Measurements from ENCODE around the gene CD68. TPM values are rescaled to one million over a fixed set of nuclear protein-coding genes. Genes with fewer than 3 reads are reported as not detected.

Gene CD68
- total and polyA plus RNA-seq, 9 donors = 15.7 to 56.6 (median 36.9) TPM

DNA sequence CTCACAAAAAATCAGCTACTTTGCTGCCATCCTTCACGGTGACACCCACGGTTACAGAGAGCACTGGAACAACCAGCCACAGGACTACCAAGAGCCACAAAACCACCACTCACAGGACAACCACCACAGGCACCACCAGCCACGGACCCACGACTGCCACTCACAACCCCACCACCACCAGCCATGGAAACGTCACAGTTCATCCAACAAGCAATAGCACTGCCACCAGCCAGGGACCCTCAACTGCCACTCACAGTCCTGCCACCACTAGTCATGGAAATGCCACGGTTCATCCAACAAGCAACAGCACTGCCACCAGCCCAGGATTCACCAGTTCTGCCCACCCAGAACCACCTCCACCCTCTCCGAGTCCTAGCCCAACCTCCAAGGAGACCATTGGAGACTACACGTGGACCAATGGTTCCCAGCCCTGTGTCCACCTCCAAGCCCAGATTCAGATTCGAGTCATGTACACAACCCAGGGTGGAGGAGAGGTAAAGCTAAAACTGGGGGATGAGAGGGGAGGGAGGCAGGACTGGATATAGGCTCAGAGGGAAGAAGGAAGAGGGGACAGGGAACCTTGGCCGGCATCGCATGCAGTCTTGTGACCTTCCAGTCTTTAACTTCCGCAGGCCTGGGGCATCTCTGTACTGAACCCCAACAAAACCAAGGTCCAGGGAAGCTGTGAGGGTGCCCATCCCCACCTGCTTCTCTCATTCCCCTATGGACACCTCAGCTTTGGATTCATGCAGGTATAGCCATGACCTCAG is 581 bp downstream of the CD68 start:
- Histone ChIP-seq H3K36me3 (ENCODE audit: control insufficient read depth, insufficient read depth, low read length) (peaks cover 62% of the 10 kb centered on the region), H3K27me3 (ENCODE audit: control insufficient read depth, insufficient read depth, low read length) (no peaks in the 10 kb centered on the region), H3K4me1 (ENCODE audit: control insufficient read depth, insufficient read depth, low read length) (peaks cover 53% of the 10 kb centered on the region), H3K27ac (ENCODE audit: low read length) (peak overlapping the region; percentile 72), H3K9me3 (replicated peaks; ENCODE audit: control insufficient read depth, low read depth, low read length) (no peaks in the 10 kb centered on the region), H3K4me3 (ENCODE audit: low read length) (peak overlapping the region; percentile 23)
- WGBS (ENCODE audit: insufficient coverage) = 61% methylated on average over 6 of the region's 12 CpGs
- no peak for DNase-seq

- WGBS (ENCODE audit: insufficient coverage) = 72% methylated on average over 13 of the region's 23 CpGs
- peaks cover 57% of the 10 kb centered on the region for H3K36me3 ChIP-seq (ENCODE audit: control insufficient read depth, insufficient read depth, low read length)
- H3K9me3 ChIP-seq (replicated peaks; ENCODE audit: control insufficient read depth, low read depth, low read length) = no peaks in the 10 kb centered on the region
- no peaks in the 10 kb centered on the region for H3K27me3 ChIP-seq (ENCODE audit: control insufficient read depth, insufficient read depth, low read length)
- peak overlapping the region; percentile 23 for H3K4me3 ChIP-seq (ENCODE audit: low read length)
- H3K27ac ChIP-seq (ENCODE audit: low read length) = peak overlapping the region; percentile 42
- no peak for DNase-seq
- H3K4me1 ChIP-seq (ENCODE audit: control insufficient read depth, insufficient read depth, low read length) = peaks cover 47% of the 10 kb centered on the region
These were observed 1.5 kb downstream of the CD68 start for GRCh38 chr17:7580604-7581575.

DNA sequence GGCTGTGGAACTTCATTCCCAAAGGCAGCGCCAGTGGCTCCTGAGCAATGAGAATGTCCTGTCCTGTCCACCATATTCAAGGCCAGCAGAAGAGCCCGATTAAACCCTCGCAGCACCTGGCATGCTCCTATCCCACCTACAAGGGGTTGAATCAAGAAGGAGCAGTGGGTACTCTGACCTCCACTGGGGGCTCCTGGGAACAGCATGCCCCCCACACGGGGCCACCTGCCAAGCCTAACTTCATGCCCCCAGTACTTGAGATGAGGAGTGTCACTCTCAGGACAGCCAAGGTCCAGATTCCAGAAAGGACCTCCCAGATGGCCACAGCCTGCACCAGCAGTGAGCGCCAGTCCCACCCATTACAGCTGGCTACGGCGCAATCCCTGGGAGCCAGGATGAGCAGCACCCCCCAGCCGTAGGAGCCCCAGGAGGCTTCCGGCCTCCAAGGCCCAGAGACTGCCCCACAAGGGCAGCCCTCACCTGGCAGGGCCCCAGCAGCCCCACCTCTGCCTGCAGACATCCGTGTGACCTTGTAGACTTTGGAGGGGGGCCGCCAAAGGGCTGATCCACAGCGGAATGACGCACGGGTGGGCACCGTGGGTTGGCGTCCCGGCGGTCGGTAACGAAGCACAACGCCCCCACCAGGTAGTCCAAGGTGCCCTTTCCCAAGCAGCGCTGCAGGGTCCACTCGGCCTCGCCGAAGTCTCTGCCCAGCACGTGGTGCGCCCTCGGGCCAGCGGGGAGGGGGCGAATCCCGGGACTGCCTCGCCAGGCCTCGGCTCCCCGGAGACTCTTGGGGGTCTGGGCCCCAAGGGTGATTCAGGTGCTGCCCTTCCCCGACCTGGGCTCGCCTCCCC is 3.2 kb downstream of the CD68 start:
- peak overlapping the region; percentile 62 for H3K4me3 ChIP-seq (ENCODE audit: low read length)
- H3K27me3 ChIP-seq (ENCODE audit: control insufficient read depth, insufficient read depth, low read length) = no peaks in the 10 kb centered on the region
- peaks cover 50% of the 10 kb centered on the region for H3K36me3 ChIP-seq (ENCODE audit: control insufficient read depth, insufficient read depth, low read length)
- H3K27ac ChIP-seq (ENCODE audit: low read length) = peak overlapping the region; percentile 97
- 88% methylated on average over 32 of the region's 36 CpGs for WGBS (ENCODE audit: insufficient coverage)
- no peaks in the 10 kb centered on the region for H3K9me3 ChIP-seq (replicated peaks; ENCODE audit: control insufficient read depth, low read depth, low read length)
- no peak for DNase-seq
- H3K4me1 ChIP-seq (ENCODE audit: control insufficient read depth, insufficient read depth, low read length) = peaks cover 56% of the 10 kb centered on the region

DNA sequence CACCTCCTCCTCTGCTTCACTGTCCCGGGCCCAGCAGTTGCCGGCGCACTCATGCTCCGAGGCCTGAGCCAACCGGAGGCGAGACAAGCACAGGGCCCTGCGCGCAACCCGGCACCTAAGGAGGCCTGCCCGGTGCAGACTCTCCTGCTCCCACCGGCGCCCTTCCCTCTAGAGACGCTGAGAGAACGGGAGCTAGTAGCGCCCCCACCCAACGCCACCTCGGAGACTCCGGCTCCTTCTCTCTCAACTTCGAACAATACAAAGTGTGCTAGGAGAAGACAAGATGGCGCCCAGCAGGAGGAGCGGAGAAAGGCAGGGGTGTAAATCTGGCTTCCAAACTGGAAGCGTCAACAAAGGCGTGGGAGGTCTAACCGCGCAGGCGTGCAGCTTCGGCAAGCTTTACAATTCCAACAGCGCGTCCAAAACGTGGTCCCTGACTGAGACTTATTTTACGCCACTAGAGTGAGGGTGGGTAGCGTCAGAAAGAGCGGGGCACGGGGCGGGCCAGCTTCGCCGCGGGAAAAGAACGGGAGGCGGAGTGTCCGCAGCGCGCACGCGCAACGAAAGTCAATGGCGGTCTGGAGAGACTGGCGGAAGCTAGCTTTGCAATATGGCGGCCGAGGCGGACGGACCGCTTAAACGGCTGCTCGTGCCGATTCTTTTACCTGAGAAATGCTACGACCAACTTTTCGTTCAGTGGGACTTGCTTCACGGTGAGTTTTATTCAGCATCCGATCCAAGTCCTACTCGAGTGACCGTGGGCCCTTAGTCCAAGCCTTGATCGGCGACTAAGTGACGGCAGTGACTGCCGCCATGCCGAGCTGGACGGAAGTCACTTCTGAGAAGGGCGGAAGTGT is 4.0 kb downstream of the CD68 start, which contains the start of gene MPDU1:
MPDU1 (plus strand) TSS at position 600 of the 857 bp plus-strand sequence; CDS start at position 611, 11 bp downstream.
- Histone ChIP-seq H3K27ac (ENCODE audit: low read length) (peak within 1 kb of the TSS; percentile 97), H3K36me3 (ENCODE audit: control insufficient read depth, insufficient read depth, low read length) (peaks cover 43% of the 10 kb centered on the region), H3K4me3 (ENCODE audit: low read length) (peak within 1 kb of the TSS; percentile 62), H3K27me3 (ENCODE audit: control insufficient read depth, insufficient read depth, low read length) (no peaks in the 10 kb centered on the region), H3K4me1 (ENCODE audit: control insufficient read depth, insufficient read depth, low read length) (peaks cover 64% of the 10 kb centered on the region), H3K9me3 (replicated peaks; ENCODE audit: control insufficient read depth, low read depth, low read length) (no peaks in the 10 kb centered on the region)
- 2% methylated on average over 56 of the region's 69 CpGs for WGBS (ENCODE audit: insufficient coverage)
- peak; percentile 100 for DNase-seq

DNA sequence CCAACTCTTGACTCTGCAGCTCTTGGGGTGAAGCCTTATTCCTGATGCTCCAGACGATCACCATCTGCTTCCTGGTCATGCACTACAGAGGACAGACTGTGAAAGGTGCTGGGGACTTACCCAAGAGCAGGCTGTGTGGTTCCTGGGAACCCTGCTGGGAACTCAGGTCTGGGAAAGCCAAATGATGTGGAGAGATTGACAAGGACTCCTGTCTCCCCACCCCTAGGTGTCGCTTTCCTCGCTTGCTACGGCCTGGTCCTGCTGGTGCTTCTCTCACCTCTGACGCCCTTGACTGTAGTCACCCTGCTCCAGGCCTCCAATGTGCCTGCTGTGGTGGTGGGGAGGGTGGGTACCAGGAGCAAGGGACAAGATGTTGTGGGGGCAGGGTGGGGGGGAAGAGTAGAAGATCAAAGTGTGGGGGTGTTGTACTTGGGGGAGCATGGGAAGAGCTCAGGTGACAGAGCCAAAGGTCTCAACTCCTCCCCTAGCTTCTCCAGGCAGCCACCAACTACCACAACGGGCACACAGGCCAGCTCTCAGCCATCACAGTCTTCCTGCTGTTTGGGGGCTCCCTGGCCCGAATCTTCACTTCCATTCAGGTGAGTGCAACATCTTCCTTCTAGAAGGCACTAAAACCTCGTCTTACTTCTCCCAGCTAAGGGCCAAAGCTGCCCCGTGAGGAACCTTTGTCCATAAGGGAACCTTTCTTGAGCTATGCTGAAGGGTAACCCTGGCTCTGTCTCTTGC is 7.4 kb downstream of the CD68 start:
- peaks cover 31% of the 10 kb centered on the region for H3K36me3 ChIP-seq (ENCODE audit: control insufficient read depth, insufficient read depth, low read length)
- WGBS (ENCODE audit: insufficient coverage) = 57% methylated on average over 3 of the region's 9 CpGs
- no peak overlapping the region for H3K4me3 ChIP-seq (ENCODE audit: low read length)
- H3K4me1 ChIP-seq (ENCODE audit: control insufficient read depth, insufficient read depth, low read length) = peaks cover 71% of the 10 kb centered on the region
- no peaks in the 10 kb centered on the region for H3K27me3 ChIP-seq (ENCODE audit: control insufficient read depth, insufficient read depth, low read length)
- DNase-seq = no peak
- H3K27ac ChIP-seq (ENCODE audit: low read length) = peak overlapping the region; percentile 56
- no peaks in the 10 kb centered on the region for H3K9me3 ChIP-seq (replicated peaks; ENCODE audit: control insufficient read depth, low read depth, low read length)

DNA sequence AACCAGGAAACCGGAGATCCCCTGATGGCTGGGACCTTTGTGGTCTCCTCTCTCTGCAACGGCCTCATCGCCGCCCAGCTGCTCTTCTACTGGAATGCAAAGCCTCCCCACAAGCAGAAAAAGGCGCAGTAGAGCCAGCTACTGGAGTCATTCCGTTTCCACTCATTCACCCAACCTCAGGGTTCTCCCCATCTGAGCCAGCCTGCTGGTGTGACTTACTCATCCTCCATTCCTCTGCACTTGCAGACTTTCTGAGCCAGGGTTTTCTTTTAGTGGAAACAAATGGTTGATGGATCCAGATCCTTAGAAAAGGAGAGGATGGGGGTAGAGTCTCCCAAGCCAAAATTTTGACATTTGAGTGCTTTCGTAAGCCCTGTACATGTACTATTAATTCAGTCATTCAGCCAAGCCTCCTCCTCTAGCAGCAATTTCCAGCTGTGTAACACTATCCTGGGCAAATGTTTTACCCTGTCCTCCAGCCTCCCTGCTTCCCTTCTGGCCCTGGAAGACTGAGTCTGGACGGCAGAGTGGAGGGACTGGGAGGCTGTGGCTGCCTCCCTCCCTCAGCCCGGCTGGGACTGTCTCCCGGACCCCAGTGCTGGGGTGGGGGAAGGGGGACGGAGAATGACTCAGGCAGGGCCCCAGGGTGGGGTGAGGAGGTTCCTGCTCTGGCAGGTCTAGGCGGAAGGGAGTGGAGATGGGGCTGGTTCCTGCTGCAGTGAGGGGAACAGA is 8.1 kb downstream of the CD68 start:
- peak; percentile 71 for DNase-seq
- no peaks in the 10 kb centered on the region for H3K27me3 ChIP-seq (ENCODE audit: control insufficient read depth, insufficient read depth, low read length)
- WGBS (ENCODE audit: insufficient coverage) = 50% methylated on average over 7 of the region's 12 CpGs
- H3K9me3 ChIP-seq (replicated peaks; ENCODE audit: control insufficient read depth, low read depth, low read length) = no peaks in the 10 kb centered on the region
- H3K4me1 ChIP-seq (ENCODE audit: control insufficient read depth, insufficient read depth, low read length) = peaks cover 63% of the 10 kb centered on the region
- H3K4me3 ChIP-seq (ENCODE audit: low read length) = no peak overlapping the region
- peaks cover 39% of the 10 kb centered on the region for H3K36me3 ChIP-seq (ENCODE audit: control insufficient read depth, insufficient read depth, low read length)
- peak overlapping the region; percentile 56 for H3K27ac ChIP-seq (ENCODE audit: low read length)

DNA sequence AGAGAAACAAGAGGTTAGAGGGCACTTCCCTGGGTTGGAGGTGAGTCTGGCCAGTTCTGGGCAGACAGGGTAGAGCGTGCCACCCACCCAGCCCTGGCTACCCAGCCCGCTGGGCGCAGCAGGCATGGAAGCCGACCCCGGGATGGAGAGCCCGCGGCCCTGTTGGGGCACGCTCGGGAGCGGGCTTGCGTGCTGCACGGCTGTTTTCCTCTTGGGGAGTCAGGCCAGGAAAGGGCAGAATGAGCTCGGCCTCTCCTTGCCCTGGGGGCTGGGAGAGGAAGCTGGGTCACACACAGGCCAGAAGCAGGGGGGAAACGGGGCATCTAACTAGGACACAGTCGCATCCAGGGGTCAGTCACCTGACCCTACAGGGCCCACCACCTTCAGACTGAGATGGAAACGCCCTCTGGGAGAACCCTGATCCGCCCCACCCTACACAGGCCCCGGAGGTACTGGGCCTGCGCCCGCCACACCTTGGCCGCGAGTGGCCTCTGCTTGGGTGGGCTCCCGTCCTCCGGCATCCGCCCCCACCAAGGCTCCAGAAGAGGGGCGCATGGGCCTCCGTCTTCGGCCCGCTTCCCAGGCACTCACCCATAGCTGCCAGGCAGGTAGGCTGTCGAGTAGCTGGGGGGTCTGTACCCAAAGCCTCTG is 9.2 kb downstream of the CD68 start:
- Histone ChIP-seq H3K4me1 (ENCODE audit: control insufficient read depth, insufficient read depth, low read length) (peaks cover 55% of the 10 kb centered on the region), H3K4me3 (ENCODE audit: low read length) (peak overlapping the region; percentile 48), H3K27ac (ENCODE audit: low read length) (peak overlapping the region; percentile 23), H3K9me3 (replicated peaks; ENCODE audit: control insufficient read depth, low read depth, low read length) (no peaks in the 10 kb centered on the region), H3K36me3 (ENCODE audit: control insufficient read depth, insufficient read depth, low read length) (peaks cover 49% of the 10 kb centered on the region), H3K27me3 (ENCODE audit: control insufficient read depth, insufficient read depth, low read length) (no peaks in the 10 kb centered on the region)
- WGBS (ENCODE audit: insufficient coverage) = 52% methylated on average over 27 of the region's 30 CpGs
- DNase-seq = no peak

All from muscle of leg (tissue), 11 donors.